Fibroblast of skin of left biceps (primary cell): ENCODE measurements around the gene MEF2C.

ENCODE experiments used
- DNase-seq, 2 experiments: peaks; one replicate each; pipeline ENCODE4 v3.0.0-alpha.2; 2013; ENCODE audit warnings: low read depth in 2 of 2

The MEF2C gene

DNA sequence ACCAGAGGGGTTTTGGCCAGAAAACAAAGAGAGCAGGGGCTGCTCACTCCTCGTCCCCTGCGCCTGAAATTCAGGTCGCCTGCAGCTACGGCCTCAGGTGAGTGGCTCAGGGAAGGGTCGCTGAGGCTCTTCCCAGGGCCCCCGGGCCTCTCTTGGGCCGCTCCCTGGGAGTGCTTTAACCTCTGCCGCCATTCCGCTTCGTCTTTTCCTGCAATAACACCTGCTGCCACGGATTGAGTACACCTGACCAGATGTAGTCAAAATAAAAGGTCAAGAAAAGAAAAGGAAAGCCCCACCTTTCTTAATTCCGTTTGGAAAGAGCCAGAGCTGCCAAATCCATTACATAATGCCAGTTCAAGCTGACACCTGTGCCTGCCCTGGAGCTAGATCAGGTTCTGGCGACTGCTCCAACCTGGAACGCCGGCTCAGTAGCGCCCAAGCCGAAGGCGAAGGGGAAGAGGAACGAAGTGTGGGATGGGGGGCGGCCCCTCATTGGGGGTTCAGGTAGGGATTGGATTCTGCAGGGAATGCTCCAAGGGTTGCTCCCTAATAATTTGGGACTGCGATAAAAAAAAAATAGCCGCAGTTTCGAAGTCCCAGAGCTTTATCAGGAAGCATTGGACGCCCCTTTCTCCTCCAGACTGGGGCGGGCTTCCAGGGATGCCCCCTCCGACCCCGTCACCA, 193.9 kb downstream of the MEF2C start:
- DNase-seq: no peak

DNA sequence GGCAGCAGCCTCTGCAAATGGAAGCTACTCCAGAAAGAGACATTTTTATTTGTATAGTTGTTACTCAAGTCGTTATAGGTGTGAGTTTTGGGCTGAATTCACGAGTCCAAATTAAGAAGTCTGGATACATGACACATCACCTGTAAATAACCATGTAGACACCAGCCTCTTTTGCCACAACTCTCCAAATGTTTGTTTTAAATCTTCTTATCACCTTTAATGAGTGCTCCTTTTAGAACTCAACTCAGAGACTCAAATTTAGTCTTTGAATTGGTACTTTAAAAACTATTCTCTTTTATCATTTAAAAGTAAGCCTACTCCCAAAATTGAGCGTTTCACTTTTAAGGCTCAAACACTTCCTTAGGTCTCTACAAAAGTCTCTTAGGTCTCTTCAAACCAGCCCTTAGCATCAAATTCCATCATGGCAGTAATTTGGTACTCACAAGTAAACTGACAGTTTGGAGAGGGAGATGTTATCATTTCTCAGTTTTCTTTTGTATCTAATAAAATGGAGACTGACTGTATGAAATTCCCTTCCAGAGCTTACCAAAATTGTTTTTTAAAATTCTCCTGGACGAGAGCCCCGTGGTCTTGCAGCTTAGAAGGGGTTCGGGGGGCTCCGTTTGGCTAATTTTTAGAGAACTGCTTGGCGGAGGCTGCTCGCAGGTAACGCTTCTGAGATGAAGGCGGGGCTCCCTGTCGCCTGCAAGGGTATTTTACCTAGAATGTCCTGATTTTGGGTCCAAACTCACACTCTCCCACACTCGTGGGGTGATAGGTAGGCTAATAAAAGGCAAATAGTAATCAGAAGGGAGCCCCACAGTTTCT, 194.6 kb downstream of the MEF2C start:
- no peak for DNase-seq

DNA sequence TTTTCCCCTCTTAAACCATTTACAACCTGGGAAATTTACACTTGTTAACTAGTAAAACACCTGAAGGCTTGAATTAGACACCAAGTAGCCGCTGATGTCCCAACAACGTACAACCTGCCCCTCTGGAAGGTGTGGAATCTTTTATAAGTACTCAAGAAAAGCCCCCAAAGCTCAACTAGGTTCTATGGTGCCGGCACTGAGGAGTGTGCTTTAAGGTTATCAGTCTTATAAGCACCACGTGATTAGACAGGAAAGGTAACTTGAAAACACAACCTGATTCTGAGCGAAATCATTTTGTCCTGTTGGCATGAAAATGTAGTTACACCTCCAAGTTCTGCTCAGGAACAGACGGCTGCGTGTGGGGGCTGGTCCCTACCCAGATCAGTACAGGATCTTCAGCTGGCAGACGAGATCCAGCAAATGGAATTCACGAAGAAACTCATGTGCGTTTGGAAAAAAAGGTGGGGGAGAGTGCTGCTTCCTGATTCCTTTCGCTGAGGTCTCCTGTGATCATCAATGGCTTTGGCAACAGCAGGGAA, 195.5 kb downstream of the MEF2C start:
- no peak for DNase-seq

DNA sequence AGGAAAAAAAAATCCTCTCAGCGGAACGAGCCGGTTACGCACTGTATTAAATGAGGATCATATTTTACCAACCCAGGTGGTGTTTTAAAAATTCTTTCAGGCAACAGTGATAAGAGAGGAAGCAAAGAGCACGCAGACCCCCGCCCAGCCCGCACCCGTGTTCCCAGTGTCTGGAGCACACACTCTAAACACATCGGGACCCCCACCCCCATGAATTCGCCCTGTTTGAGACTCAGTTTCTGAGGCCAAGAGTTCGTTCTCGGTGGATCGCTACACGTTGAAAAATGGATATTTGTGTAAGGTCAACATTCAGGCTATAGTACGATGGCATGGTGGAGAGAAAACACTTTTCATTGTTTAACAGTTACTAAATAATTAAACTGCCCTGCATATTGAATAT, 196.3 kb downstream of the MEF2C start:
- no peak for DNase-seq

DNA sequence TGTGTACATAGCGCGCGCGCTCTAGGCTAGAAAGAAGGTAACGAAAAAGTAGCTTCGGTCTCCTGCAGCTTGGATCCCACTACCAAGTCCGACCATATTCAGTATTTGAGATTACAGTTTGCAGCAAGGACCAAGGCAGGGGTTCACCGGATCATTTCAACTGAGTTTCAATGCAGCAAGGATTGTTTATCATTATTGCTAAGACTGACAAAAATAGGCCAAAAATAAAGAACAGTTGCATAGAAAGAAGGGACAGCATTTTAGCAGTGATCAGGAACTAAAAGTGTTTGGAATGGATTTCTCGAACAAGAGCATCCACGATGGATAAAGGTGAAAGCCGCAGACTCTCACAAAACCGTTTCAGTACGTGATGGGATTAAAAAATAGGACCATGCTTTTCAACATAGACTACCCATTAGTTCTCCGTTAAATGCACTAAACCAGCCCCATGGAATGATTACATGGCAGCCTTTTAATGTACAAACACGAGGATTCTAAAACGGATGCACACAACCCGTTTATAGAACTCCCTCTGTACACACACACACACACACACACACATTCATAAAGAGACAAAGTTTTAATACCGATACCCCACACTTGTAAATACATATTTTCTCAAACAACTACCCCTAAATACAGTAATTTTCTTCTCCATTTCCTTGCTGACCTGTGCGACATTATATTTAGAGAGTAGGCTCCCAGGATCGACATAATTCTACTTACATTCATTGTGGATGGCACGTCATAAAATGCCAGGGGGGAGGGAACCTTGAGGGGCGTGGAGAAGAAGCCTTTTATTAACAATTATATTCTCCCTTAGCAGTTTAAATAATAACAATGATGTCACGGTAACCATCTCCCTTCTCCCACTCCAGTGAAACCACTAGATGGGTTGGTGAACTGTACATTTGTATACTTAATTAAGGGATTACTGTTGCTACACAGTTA, 197.1 kb downstream of the MEF2C start:
- no peak for DNase-seq

DNA sequence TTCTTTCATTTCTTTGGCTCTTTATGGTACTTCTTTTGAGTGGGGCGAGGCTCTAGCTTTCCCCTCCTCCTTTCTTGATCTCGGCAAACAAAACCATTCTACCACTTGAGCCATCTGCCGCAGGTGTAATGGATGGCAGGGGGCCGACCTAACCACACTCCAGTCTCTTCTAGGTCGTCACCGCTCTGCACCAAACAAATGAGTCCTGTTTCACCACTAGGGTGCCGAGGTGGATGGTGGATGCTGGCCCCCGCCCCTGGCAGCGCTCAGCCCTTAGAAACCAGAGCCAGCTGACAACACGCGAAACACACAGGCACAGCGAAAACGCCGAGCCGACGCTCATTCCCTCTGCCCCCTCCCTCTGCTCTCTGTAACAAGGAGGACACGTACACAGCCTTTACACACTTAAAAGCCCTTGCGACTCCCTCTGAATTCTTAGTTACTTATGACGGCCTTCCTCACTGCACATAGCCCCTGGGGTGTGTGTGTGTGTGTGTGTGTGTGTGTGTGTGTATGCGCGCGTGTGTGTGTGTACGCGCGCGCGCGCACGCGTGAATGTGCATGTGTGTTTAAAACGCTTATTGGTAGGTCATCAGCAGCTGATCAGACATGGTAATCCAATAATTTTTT, 199.4 kb downstream of the MEF2C start:
- DNase-seq: no peak

DNA sequence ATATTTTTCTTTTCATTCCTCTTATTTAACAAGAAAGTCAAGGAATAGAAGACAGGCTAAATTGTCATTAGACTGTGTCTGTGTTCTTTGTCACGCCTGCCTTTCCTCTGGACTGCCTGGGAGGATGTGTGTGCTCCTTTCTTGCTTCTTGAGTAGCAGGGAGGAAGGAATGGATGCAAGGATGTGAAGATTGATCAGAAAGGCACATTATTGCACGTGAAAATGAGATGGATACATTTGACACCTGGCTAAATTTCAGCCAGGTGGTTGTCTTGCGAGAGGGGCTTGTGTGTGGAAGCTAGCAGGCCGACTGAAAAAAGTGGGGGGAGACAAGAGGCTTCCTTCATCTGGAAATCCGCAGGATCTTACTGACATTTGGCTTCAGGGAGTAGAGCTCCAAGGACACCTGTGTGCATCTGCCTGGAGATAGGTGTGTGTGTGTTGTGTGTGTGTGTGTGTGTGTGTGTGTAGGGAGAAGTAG, 200.1 kb downstream of the MEF2C start:
- DNase-seq: no peak

GRCh38 chr5:88682131-88682530, 200.9 kb downstream of the MEF2C start:
- DNase-seq: no peak

GRCh38 chr5:88681211-88681803, 201.7 kb downstream of the MEF2C start:
- no peak for DNase-seq

- DNase-seq: no peak
These were observed 202.5 kb downstream of the MEF2C start for GRCh38 chr5:88680253-88681132.

GRCh38 chr5:88679638-88680037, 203.3 kb downstream of the MEF2C start:
- no peak for DNase-seq

DNA sequence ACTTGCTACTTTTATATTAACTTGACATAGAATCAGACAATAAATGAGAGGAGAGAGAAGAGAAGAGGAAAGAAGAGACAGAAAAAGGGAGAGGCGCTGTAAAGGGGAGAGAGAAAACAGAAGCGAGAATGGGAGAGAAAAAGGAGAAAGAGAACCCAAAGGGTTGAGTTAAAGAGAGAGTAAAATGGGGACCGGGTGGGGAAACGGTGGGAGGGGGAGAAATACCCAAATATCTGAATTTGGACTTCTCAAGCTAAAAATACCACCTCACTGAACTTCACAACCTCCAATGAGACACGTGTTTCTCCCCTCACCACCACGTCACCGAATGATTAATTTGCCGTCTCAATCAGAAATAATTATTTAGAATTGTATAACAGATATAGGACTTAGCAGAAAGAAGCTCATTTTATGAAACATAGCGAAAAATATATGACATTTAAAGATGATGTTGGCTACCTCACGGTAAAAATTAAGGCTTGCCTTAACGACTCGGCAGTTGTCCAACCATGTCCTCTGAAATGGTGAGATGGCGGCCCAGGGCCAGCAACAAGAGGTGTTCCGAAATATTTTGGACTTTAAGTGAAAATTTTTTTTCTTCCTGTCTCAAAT, 204.1 kb downstream of the MEF2C start:
- no peak for DNase-seq

- no peak for DNase-seq
These were observed 204.8 kb downstream of the MEF2C start for GRCh38 chr5:88677943-88678769.

DNA sequence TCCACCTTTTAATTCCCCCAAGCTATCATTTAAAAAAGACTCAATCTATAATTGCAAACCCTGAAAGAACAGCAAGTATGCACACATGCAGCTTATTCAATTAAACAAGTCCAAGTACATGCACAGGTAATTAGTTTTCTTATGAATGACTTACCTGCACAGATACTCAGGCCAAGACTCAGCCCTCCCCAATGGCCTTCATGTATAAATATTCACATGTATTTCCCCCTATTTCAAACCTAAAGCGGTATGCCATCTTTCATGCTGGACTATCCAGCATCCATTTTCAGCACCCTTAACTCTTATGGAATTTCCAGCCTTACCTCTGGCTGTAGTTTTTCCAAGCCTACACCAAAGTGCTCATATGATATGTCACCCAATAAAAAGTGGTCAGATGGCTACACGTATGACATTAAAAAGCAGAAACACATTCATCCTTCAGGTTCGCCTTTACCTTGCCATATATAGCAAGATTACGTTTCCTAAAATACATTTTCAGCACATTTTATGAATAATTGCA, 205.5 kb downstream of the MEF2C start:
- no peak for DNase-seq

DNA sequence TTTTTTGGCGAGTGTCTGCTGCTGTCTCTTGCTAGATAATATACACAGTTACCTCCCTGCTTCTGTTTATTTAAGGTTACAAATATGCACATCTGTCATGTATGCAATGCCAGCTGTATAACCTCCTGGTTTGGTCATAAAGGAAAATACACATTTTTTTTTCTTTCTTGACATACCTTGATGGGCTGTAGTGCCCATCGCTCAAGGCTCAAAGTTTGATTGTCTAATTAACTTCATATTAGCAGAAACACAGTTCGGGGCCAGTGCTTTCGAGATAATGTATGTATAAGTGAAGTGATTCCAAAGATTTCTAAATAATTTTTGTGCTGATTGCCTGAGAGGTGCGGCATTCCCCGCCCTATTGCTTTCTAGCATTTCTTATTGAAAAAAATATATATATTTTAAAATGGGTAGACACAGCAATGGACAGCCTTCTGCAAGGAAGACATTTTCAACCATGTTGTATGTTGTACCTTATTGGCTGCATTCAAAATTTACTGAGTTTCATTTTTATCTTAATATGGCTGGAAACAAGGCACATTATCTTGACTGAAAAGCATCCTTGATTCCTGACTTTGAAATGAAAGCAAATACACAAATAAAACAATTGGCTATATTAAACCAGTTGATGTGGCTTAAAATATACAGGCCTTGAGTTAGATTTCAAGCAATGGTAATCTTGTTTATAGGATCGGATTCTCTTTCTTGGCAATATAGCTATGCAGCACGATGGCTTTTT, 206.2 kb downstream of the MEF2C start:
- DNase-seq: no peak

DNA sequence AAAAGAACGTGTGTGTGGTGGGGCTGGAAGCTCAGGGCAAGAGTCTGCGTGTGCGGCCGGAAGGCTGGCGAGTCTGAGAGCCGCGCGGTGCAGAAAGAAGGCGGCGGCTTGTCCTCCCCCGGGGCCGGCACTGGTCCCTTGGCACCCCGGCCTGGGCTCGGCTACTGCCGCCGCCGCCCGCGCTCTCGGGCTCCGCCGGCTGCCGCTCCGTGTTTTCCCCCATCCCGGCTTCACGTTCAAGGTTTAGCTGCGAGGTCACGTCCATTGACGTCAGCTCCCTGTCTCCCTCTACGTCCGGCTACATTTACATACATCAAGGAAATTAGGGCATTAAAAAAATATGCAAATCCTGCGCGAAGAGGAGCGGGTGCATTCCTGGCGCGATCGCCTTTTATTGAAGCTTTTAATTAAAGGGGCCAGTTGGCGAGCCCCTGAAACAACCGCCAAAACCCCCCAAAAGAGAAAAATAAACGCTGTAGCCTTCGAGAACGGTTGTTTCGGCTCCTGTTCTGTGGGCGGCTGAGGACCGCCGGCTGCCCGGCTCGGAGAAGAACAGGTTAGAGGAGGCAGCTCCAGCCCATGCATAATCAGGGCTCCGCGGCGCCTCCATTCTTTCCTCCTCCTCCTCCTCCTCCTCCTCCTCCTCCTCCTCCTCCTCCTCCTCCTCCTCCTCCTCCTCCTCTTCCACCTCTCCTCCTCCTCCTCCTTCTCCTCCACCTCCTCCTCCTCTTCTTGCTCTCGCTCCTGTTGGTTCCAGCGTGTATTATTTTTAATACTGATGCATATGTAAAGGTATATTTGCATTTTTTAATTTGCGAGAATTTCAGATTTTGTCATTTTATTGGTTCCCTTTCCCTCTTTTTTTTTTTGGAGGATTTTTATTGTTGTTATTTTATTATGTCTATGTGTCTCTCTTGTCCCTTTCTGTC, 207.0 kb downstream of the MEF2C start:
- DNase-seq: no peak
